K562 (cell line): ENCODE measurements around the gene POGLUT2.

Experiments used
- GATA2 ChIP-seq: sonication (generic); formaldehyde crosslinking; IDR thresholded peaks from 2 replicates; pipeline ENCODE4 v1.4.0; 2020; ENCODE audit warnings: mild to moderate bottlenecking, missing genetic modification reagents
- JUNB ChIP-seq: fragments of 450-650 bp; formaldehyde crosslinking; conservative IDR thresholded peaks from 2 replicates; pipeline ENCODE4 v1.4.0; 2020; ENCODE audit warnings: mild to moderate bottlenecking
- RAD51 ChIP-seq: fragments of 450-650 bp; IDR thresholded peaks from 2 replicates; pipeline ENCODE4 v1.7.1; 2016; ENCODE audit warnings: low read depth, mild to moderate bottlenecking, borderline replicate concordance
- TARDBP ChIP-seq: fragments of 450-650 bp; IDR thresholded peaks from 2 replicates; pipeline ENCODE4 v1.6.1; 2016
- XRCC5 ChIP-seq: fragments of 200-400 bp; formaldehyde crosslinking; IDR thresholded peaks from 2 replicates; pipeline ENCODE4 v1.6.1; 2017; ENCODE audit warnings: low read depth, mild to moderate bottlenecking, low read length
- ZNF274 ChIP-seq: IDR thresholded peaks from 2 replicates; pipeline ENCODE4 v1.6.1; 2011; ENCODE audit warnings: low read depth, mild to moderate bottlenecking, low read length, moderate library complexity, borderline replicate concordance
- TF ChIP-seq, protein P1 (sequence below): fragments of 450-650 bp; IDR thresholded peaks from 2 replicates; pipeline ENCODE4 v1.6.1; 2016; ENCODE audit warnings: mild to moderate bottlenecking, moderate library complexity
- TF ChIP-seq, protein P2 (sequence below): fragments of 250-450 bp; sonication (Bioruptor Pico); IDR thresholded peaks from 2 replicates; pipeline ENCODE4 v1.5.0; 2021; ENCODE audit warnings: mild to moderate bottlenecking, moderate library complexity

DNA sequence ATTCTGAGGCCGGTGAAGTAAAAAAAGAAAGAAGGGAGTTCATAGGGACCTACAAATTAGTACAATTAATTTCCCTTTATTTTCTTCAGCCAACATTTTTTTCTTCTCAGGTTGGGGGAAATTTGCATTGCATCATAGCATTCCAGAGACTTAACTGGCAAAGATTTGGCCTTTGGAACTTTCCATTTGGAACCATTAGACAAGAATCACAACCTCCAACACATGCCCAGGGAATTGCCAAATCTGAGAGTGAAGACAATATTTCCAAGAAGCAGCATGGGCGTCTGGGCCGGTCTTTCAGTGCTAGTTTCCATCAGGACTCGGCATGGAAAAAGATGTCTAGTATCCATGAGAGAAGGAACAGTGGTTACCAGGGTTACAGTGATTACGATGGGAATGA lies 40.7 kb upstream of the POGLUT2 start:
- no peak for TF ChIP-seq XRCC5
- TF ChIP-seq ZNF274: no peak
- TF ChIP-seq, protein P1, sequence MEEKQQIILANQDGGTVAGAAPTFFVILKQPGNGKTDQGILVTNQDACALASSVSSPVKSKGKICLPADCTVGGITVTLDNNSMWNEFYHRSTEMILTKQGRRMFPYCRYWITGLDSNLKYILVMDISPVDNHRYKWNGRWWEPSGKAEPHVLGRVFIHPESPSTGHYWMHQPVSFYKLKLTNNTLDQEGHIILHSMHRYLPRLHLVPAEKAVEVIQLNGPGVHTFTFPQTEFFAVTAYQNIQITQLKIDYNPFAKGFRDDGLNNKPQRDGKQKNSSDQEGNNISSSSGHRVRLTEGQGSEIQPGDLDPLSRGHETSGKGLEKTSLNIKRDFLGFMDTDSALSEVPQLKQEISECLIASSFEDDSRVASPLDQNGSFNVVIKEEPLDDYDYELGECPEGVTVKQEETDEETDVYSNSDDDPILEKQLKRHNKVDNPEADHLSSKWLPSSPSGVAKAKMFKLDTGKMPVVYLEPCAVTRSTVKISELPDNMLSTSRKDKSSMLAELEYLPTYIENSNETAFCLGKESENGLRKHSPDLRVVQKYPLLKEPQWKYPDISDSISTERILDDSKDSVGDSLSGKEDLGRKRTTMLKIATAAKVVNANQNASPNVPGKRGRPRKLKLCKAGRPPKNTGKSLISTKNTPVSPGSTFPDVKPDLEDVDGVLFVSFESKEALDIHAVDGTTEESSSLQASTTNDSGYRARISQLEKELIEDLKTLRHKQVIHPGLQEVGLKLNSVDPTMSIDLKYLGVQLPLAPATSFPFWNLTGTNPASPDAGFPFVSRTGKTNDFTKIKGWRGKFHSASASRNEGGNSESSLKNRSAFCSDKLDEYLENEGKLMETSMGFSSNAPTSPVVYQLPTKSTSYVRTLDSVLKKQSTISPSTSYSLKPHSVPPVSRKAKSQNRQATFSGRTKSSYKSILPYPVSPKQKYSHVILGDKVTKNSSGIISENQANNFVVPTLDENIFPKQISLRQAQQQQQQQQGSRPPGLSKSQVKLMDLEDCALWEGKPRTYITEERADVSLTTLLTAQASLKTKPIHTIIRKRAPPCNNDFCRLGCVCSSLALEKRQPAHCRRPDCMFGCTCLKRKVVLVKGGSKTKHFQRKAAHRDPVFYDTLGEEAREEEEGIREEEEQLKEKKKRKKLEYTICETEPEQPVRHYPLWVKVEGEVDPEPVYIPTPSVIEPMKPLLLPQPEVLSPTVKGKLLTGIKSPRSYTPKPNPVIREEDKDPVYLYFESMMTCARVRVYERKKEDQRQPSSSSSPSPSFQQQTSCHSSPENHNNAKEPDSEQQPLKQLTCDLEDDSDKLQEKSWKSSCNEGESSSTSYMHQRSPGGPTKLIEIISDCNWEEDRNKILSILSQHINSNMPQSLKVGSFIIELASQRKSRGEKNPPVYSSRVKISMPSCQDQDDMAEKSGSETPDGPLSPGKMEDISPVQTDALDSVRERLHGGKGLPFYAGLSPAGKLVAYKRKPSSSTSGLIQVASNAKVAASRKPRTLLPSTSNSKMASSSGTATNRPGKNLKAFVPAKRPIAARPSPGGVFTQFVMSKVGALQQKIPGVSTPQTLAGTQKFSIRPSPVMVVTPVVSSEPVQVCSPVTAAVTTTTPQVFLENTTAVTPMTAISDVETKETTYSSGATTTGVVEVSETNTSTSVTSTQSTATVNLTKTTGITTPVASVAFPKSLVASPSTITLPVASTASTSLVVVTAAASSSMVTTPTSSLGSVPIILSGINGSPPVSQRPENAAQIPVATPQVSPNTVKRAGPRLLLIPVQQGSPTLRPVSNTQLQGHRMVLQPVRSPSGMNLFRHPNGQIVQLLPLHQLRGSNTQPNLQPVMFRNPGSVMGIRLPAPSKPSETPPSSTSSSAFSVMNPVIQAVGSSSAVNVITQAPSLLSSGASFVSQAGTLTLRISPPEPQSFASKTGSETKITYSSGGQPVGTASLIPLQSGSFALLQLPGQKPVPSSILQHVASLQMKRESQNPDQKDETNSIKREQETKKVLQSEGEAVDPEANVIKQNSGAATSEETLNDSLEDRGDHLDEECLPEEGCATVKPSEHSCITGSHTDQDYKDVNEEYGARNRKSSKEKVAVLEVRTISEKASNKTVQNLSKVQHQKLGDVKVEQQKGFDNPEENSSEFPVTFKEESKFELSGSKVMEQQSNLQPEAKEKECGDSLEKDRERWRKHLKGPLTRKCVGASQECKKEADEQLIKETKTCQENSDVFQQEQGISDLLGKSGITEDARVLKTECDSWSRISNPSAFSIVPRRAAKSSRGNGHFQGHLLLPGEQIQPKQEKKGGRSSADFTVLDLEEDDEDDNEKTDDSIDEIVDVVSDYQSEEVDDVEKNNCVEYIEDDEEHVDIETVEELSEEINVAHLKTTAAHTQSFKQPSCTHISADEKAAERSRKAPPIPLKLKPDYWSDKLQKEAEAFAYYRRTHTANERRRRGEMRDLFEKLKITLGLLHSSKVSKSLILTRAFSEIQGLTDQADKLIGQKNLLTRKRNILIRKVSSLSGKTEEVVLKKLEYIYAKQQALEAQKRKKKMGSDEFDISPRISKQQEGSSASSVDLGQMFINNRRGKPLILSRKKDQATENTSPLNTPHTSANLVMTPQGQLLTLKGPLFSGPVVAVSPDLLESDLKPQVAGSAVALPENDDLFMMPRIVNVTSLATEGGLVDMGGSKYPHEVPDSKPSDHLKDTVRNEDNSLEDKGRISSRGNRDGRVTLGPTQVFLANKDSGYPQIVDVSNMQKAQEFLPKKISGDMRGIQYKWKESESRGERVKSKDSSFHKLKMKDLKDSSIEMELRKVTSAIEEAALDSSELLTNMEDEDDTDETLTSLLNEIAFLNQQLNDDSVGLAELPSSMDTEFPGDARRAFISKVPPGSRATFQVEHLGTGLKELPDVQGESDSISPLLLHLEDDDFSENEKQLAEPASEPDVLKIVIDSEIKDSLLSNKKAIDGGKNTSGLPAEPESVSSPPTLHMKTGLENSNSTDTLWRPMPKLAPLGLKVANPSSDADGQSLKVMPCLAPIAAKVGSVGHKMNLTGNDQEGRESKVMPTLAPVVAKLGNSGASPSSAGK: no peak
- TF ChIP-seq RAD51: no peak
- no peak for TF ChIP-seq JUNB
- TF ChIP-seq, protein P2, sequence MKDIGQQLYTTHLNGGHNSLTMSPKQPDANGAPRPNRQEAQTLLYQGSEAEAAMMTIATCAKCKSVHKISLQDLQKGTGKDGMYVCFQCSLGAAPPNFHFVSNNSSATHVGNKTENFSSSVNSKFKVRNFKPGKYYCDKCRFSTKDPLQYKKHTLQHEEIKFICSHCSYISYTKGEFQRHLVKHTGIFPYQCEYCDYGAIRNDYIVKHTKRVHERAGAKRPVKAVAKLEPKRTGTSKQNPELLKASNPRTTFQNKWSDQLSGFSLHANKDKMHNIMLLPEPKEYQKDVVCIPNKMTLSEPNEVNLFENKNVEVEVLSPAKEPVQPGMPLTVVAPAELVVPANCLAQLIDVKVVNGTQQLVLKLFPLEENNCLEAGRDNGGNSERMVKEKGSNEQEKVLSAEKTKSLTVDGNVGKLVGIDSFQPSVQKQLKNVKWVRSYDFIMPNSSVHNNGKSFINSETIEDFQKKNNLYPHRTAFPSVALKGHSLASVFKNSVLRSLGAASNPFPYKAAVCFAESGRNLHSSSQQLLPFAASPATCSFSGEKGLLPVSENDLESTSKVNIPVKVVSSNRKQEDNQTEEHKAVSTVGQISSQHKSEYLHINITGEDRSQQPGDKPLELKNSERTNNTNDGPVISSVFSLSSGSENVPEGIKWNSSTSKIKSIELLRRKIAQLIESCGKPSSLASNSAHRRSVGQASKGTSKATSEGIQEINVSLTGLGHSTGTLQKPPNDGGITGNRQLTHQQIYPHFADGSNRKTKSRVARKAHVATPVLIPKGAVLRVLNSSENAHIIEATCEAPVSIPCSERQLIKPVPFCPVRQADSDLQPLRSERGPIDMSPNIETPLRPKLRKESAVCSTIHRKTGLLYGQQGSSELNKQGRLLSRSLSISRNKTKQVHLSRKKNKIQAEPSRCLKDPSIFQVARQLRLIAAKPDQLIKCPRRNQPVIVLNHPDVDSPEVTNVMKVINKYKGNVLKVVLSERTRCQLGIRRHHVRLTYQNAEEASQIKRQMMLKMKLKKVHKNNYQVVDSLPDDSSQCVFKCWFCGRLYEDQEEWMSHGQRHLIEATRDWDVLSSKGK: no peak
- no peak for TF ChIP-seq TARDBP
- no peak for TF ChIP-seq GATA2 (CRISPR knock-in tag)
